ENCODE measurements around the gene SCLT1.
"Not testable (repeated sequence)": the region's sequence is repeated elsewhere in the genome, so short reads cannot be mapped to it uniquely, and the experiment has no call there.

Gene SCLT1

GRCh38 chr4:129093191-129093920, at the start of gene SCLT1:
Gene SCLT1 (minus strand): TSS chr4:129093539. CDS start chr4:129093103, 436 bp downstream.
- DNase-seq = peak; percentile 99

DNA sequence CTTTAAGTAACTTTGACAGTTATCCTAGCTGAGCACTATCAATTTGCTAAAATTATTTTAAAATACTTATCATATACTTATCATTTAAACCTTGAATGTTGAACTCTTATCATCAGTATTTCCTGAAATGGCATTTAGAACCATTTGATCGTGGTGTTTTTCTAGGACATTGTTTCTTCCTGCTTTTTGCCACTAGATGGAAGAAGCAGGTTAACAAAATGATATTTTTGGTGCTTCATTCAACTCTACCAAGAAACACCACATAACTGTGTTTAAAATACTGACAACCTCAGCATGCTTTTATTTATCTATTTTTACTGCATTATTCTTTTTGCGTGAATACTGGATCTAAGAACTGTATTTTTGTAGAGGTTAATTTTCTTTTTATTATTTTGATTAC, 47.2 kb upstream of the SCLT1 start:
- no peak for DNase-seq

DNA sequence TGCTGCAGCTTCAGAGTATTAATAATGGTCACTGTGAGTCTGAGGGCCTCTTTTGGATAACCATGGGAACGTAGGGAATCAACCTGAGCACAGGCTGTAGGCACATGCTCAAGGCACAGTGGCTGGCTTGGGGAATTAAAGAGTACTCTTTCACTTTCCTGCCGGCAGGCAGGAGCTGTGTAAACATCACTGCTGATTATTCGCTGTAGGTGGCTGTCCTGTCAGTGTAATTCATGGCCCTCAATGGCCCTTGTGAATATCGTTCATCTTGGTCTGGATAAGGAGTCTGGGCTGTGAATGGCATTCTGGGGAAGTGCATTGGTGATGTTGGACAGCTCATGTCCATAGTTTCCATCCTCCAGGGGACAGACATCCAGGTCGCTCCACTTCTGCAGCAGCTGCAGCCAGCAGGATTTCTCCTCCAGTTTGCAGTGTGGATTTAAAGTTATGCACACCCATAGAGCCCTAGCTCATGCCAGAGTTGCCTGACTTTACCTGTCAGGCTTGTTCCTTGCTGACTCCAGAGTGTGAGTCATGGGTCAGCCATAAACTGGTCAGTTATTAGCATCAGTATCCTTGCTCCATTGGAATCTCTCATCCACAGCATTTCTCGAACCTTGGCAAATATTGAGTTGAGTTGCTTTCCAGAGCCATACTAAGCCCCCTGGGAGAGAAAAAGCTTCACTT, 45.6 kb upstream of the SCLT1 start:
- no peak for DNase-seq

GRCh38 chr4:129136433-129136832, 43.1 kb upstream of the SCLT1 start:
- no peak for DNase-seq

GRCh38 chr4:129131343-129131742, 38.0 kb upstream of the SCLT1 start:
- DNase-seq = no peak

DNA sequence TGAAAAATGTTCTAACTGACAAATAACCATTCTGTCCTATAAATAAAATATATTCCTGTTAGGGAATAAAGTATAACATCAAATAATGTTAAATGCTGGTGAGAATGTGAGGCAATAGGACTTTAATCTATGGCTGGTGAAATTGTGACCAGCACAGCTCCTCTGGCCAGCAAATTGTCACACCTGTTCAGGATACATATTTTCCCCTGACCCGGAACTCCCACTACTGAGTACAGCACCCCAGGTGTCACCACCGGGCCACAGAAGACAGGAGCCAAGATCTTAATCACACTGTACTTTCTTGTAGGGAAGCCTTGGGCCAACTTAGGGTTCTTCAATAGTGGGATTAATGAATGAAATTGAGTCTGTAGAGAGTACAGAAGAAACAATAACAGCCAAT, 35.8 kb upstream of the SCLT1 start:
- DNase-seq = no peak

GRCh38 chr4:129126614-129127013, 33.3 kb upstream of the SCLT1 start:
- not testable (repeated sequence) for DNase-seq

GRCh38 chr4:129117705-129118104, 24.4 kb upstream of the SCLT1 start:
- no peak for DNase-seq

DNA sequence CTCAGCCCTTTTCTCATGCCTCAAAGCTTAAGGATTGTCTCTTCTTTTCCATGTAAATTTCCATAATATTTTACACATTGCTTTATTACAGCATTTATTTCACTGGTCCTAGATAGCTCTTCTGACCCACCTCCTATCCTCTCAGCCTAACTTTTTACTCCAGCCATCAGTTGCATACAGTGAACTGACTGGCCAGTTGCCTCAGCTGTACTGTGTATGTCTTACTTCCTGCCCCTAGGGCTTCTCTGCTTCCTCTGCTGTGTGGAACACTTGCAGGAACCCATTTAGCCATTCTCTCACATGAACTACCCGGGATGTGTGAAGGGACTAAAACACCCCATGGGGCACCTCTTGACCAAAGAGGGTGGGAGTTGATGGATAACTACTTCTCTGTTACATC, 20.6 kb upstream of the SCLT1 start:
- DNase-seq = no peak

GRCh38 chr4:129113434-129113833, 20.1 kb upstream of the SCLT1 start:
- no peak for DNase-seq

- no peak for DNase-seq
Measured at GRCh38 chr4:129111919-129112318, 18.6 kb upstream of the SCLT1 start.

GRCh38 chr4:129110931-129111330, 17.6 kb upstream of the SCLT1 start:
- no peak for DNase-seq

- DNase-seq = no peak
Measured at GRCh38 chr4:129109965-129110824, 16.9 kb upstream of the SCLT1 start.

- no peak for DNase-seq
Measured at GRCh38 chr4:129098531-129099001, 5.2 kb upstream of the SCLT1 start.

DNA sequence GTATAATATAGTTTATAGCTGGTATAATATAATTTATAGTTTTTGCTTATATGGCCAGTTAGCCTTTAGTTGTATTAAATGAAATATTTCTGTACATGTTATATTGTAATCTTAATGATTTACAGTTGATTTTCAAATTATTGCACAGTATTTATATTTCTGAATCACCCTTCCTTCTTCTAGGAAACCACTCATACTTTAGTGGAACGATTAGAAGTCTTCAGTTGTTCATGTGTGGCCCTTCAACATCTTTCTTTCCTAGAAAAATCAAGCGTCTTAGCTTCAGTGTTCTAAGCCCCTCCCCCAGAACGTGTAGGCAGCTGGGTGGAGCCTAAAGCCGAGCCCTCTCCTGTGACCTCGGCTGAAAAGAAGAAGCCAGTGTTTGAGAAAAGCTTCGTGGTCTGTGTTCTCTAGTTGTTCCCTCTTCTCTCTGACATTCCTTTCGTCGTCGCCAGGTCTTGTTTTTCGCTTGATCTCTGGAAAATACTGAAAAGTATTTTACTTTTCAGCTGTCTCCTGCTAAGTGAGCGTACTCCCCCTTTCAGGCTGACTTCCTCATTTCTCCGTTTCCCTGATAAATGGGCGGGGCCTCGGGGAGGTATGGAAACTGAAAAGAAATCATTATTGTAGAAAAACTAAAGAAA, 2.6 kb upstream of the SCLT1 start, which contains the start of gene C4orf33:
Gene C4orf33 (plus strand): TSS at position 342 of the 644 bp plus-strand sequence. CDS start 6,459 bp downstream, outside the sequence.
- DNase-seq = peak; percentile 67

- DNase-seq = no peak
Measured at GRCh38 chr4:129094347-129094746, 1.0 kb upstream of the SCLT1 start.

DNA sequence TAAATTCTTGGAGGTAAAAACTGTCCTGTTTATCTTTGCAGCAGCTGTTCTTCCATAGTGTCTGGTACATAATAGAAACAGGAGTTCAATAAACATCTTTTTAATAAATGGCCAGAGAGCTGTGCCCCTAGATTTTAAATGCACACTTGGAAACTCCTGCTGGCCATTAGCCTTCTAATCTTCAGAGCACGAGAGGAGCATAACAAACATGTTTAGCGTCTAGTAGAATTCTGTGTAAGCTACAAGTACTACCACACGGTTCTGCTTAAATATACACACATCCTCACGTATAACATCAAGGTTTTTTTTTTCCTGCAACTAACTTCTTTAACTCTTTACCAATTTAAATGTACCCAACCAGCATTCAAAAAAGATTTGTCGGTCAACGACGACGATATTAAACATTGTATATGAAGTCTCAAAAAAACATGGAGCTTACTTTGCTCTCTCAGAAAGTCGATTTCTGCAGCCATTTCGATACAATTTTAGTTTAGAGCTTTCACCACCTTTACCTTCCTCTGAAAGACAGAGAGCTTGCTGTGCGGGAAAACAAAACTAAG, 628 bp downstream of the SCLT1 start:
- DNase-seq = peak; percentile 8

GRCh38 chr4:129087516-129087915, 5.8 kb downstream of the SCLT1 start:
- DNase-seq = no peak

- DNase-seq = no peak
Measured at GRCh38 chr4:129085472-129085871, 7.9 kb downstream of the SCLT1 start.

- no peak for DNase-seq
Measured at GRCh38 chr4:129082302-129082701, 11.0 kb downstream of the SCLT1 start.

- no peak for DNase-seq
Measured at GRCh38 chr4:129080129-129080528, 13.2 kb downstream of the SCLT1 start.

DNA sequence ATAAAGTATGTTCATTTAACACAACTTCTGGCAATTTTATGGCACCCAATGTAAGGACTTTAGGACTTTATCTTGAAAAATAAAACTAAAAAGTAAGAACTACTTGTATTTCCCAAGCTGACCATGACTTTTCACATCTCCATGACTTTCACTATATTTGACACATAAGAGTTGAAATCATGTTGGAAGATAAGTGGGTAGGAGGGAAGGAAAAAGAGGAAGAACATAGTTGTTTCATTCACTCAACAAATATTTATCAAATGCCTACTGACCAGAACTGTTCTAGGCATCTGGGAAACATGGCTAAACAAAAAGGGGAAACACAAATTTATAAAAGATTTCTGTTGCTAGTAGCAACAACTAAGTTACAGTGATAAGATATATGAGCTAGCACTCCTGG, 16.0 kb downstream of the SCLT1 start:
- DNase-seq = no peak
